NB4 (cell line): ENCODE results near the gene RAB3B.

Source experiments
- CTCF ChIP-seq: IDR thresholded peaks from one replicate; pipeline ENCODE4 v1.5.1; 2012; ENCODE audit warnings: low read depth, low read length
- TF ChIP-seq, protein P1 (sequence below): IDR thresholded peaks from 2 replicates; pipeline ENCODE4 v1.6.1; 2011; ENCODE audit warnings: low read depth, low read length

GRCh38 chr1:51997974-51998382, 7.5 kb upstream of the RAB3B start:
- no peak for TF ChIP-seq CTCF
- TF ChIP-seq, protein P1, sequence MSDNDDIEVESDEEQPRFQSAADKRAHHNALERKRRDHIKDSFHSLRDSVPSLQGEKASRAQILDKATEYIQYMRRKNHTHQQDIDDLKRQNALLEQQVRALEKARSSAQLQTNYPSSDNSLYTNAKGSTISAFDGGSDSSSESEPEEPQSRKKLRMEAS: no peak
